Measurements from ENCODE around the gene RAD9A.
"Not testable (repeated sequence)": the region's sequence is repeated elsewhere in the genome, so short reads cannot be mapped to it uniquely, and the experiment has no call there.

RAD9A gene

GRCh38 chr11:67397986-67398660, 6.3 kb downstream of the RAD9A start:
- DNase-seq = no peak

- no peak for DNase-seq
Measured at GRCh38 chr11:67398661-67399563, 7.1 kb downstream of the RAD9A start.

GRCh38 chr11:67400251-67400941, 8.6 kb downstream of the RAD9A start:
- no peak for DNase-seq

- no peak for DNase-seq
Measured at GRCh38 chr11:67400942-67401494, 9.2 kb downstream of the RAD9A start.

- peak; percentile 78 to 79 for DNase-seq
Measured at GRCh38 chr11:67401495-67402191, 9.9 kb downstream of the RAD9A start, which contains the start of gene PPP1CA. Gene PPP1CA (minus strand): TSS chr11:67401858. CDS start chr11:67401782, 76 bp downstream.

GRCh38 chr11:67402192-67402839, 10.5 kb downstream of the RAD9A start:
- not testable (repeated sequence) for DNase-seq

GRCh38 chr11:67403085-67403484, 11.3 kb downstream of the RAD9A start:
- DNase-seq = not testable (repeated sequence)

- no peak for DNase-seq
Measured at GRCh38 chr11:67404515-67405195, 12.9 kb downstream of the RAD9A start.

- DNase-seq = no peak
Measured at GRCh38 chr11:67405196-67405567, 13.4 kb downstream of the RAD9A start.

- DNase-seq = no peak
Measured at GRCh38 chr11:67405688-67406339, 14.0 kb downstream of the RAD9A start.

GRCh38 chr11:67406420-67406968, 14.7 kb downstream of the RAD9A start:
- no peak for DNase-seq

GRCh38 chr11:67406969-67407687, 15.3 kb downstream of the RAD9A start:
- DNase-seq = no peak

- DNase-seq = no peak
Measured at GRCh38 chr11:67407688-67408163, 15.9 kb downstream of the RAD9A start.

GRCh38 chr11:67408437-67409200, 16.8 kb downstream of the RAD9A start:
- DNase-seq = no peak

- no peak for DNase-seq
Measured at GRCh38 chr11:67409261-67409666, 17.5 kb downstream of the RAD9A start.

GRCh38 chr11:67409781-67410368, 18.1 kb downstream of the RAD9A start:
- DNase-seq = peak; percentile 74 to 78

- no peak for DNase-seq
Measured at GRCh38 chr11:67410369-67410831, 18.6 kb downstream of the RAD9A start.
